ENCODE measurements around the gene PLEK2. TPM values are rescaled to one million over a fixed set of nuclear protein-coding genes. Genes with fewer than 3 reads are reported as not detected.
"Not testable (repeated sequence)": the region's sequence is repeated elsewhere in the genome, so short reads cannot be mapped to it uniquely, and the experiment has no call there.

Gene PLEK2
- total RNA-seq, 2 experiments from 2014 or later = 1.1 to 1.2 TPM

- CTCF ChIA-PET = no interaction called here
- POLR2A ChIA-PET = no interaction called here
Observed at GRCh38 chr14:67373347-67373746, 38.6 kb downstream of the PLEK2 start.

GRCh38 chr14:67372833-67373232, 39.1 kb downstream of the PLEK2 start:
- POLR2A ChIA-PET = no interaction called here
- CTCF ChIA-PET = no interaction called here

GRCh38 chr14:67371247-67372148, 40.5 kb downstream of the PLEK2 start:
- POLR2A ChIA-PET = no interaction called here
- CTCF ChIA-PET = interaction anchor here (1.7 kb wide), 1 partner anchor 11 kb away, joined by 5 read pairs; the partner anchor contains the start of genes ATP6V1D and EIF2S1

DNA sequence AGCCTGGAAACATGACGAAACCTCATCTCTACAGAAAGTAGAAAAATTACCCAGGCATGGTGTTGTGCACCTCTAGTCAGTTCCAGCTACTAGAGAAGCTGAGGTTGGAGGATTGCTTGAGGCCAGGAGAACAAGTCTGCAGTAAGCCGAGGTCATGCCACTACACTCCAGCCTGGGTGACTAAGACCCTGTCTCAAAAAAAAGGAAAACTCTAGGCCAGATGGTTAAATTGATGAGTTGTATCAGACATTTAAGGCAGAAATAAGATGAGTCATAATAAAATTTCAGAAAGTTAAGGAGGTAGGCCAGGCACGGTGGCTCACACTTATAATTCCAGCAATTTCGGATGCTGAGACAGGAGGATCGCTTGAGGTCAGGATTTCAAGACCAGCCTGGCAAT, 41.1 kb downstream of the PLEK2 start:
- ChIA-PET POLR2A (interaction anchor here (0.5 kb wide), 1 partner anchor 722 kb away, joined by 3 read pairs; no protein-coding TSS in a partner anchor), CTCF (interaction anchor here (1.7 kb wide), 1 partner anchor 11 kb away, joined by 5 read pairs; the partner anchor contains the start of genes ATP6V1D and EIF2S1)

- ChIA-PET POLR2A (no interaction called here), CTCF (no interaction called here)
Observed at GRCh38 chr14:67365476-67365875, 46.5 kb downstream of the PLEK2 start.

DNA sequence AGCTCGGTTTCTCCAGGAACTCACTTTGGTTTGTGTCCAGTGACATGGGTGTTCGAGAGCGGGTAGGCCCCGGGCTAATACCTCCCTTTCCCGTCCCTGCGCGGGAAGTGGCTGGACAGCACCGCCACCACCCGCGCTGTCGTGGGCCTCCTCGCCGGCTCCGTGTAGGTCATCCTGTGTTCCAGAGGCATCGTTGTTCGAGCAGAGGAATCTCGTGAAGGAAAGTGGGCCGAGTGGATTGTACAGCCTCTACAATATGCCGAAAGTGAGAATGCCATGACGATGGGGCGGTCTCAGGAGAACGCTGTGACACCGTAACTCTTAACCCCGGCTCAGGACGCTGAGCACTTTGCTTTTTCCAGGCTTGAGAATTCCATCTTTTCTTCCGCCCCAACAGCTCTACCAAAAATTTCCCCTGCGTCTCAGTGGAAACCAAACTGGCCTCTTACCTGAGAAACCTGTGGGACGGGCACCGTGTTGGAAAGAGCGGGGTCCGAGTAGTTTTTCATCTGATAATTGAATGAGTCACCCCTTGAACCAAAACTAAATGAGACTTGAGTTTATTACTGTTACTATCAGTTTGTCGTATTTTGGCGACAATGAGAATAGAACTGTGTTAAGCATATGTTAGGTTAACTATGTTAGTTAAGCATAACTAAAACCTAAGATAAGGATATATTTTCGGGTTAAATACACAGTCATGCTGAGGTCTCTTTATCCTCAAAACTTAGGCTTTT, 51.3 kb downstream of the PLEK2 start:
- ChIA-PET POLR2A (interaction anchor here (0.9 to 1.3 kb wide), 2 partner anchors 8 to 24 kb away, joined by 3 read pairs; no protein-coding TSS in a partner anchor), CTCF (interaction anchor here (1.1 to 1.6 kb wide), 4 partner anchors 8 to 154 kb away, joined by 3 to 7 read pairs (median 5); partner anchors contain the start of gene PALS1)

DNA sequence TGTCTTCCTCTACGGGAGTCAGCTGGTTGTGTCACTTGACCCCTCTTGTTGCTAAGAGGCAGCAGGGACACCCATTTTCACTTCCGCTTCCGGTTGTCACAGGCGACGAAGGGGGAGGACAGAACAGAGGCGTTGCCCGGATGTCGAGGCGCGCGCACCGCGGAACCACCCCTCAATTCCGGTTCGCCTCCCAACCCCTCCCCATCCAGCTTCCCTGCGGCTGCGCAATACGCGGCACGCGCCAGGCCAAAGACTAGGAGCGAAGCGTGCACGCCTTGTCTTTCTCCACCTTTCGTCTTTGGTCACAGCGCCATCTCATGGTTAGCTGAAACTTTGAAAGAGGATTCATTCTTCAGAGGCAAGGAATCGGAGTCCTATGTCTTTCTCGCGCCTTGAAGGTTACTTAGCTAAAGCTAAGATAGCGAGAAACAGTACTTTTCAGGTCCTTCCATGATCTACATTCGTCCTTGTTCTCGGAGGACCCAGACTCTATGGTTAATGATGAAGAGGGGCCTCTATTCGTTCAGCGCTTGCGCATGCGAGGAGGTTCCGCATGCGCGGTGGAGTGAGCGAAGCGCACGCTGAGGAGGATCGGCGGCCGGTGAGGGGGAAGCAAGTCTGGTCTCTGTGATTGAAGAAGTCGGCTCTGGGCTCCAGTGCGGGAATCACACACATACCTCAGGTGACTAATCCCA, 52.0 kb downstream of the PLEK2 start, which contains the start of the genes ATP6V1D and EIF2S1:
Gene ATP6V1D, minus strand, starts transcription at position 30 of the 695 bp plus-strand sequence. CDS start 106 bp downstream, outside the sequence.
Gene EIF2S1, plus strand, starts transcription at position 554 of the 695 bp plus-strand sequence. CDS start 4,440 bp downstream, outside the sequence.
- POLR2A ChIA-PET = interaction anchor here (0.6 to 1.3 kb wide), 2 partner anchors 9 to 673 kb away, joined by 3 to 6 read pairs; no protein-coding TSS in a partner anchor
- CTCF ChIA-PET = interaction anchor here (0.7 to 1.6 kb wide), 6 partner anchors 9 to 154 kb away, joined by 3 to 7 read pairs (median 4); partner anchors contain the start of gene PALS1

DNA sequence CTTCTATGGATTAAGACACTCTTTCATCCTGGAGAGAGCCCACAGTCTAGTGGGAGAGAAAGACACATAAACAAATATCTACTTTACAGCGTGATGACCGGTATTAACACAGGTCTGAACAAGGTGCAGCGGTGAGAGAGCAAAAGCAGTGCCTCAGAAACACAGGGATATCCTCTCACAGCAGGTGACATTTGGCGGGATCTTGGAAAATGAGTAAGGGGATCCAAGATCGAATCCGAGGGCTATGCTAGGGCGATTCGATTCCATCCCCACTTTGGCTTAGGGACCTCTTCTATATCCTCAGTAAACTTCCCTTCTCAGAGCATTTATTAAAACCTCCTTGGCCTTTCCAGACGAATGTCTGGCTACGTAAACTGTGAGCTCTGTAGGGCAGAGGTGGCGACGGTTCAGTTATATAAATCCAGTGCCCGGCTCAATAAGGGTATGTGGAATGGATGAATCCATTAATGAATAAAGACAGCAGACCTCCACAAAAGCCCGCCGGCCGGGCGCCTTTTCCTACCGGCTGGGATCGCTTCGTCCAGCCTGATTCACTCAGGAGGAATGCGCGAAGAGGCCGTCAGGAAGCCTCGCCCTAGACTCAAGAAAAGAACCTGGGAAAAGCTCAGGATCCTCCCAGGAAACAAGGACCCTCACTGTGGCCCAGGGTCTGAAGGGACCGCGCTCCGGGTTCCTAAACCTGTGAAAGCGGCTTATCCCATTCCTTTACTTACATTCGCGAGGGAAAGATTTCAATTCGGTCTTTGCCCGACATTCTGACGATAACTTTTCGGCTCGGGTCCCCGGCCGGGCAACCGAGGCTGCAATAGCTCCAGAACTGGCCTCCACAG, 52.8 kb downstream of the PLEK2 start:
- ChIA-PET CTCF (interaction anchor here (0.7 to 1.6 kb wide), 6 partner anchors 9 to 155 kb away, joined by 3 to 7 read pairs (median 4); partner anchors contain the start of gene PALS1), POLR2A (interaction anchor here (0.6 to 1.3 kb wide), 2 partner anchors 10 to 672 kb away, joined by 3 to 6 read pairs; no protein-coding TSS in a partner anchor)

GRCh38 chr14:67357969-67358354, 54.0 kb downstream of the PLEK2 start:
- POLR2A ChIA-PET = no interaction called here
- CTCF ChIA-PET = no interaction called here

- ChIA-PET CTCF (no interaction called here), POLR2A (no interaction called here)
Observed at GRCh38 chr14:67357186-67357968, 54.6 kb downstream of the PLEK2 start.

DNA sequence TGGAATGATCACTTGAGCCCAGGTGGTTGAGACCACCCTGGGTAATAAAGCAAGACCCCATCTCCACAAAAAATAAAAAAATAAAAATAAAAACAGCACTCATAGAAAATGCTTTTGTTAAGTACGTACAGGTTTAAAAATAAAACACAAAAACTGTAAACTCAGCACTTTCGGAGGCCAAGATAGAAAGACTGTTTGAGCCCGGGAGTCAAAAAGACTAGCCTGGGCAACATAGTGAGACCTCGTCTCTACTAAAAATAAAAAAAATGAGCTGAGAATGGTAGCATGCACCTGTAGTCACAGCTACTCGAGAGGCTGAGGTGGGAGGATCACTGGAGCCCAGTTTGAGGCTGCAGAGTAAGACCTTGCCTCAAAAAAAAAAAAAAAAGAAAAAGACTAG, 59.9 kb downstream of the PLEK2 start:
- ChIA-PET CTCF (no interaction called here), POLR2A (no interaction called here)

GRCh38 chr14:67345583-67345982, 66.4 kb downstream of the PLEK2 start:
- POLR2A ChIA-PET = no interaction called here
- CTCF ChIA-PET = no interaction called here

GRCh38 chr14:67343601-67344230, 68.2 kb downstream of the PLEK2 start:
- ChIA-PET POLR2A (no interaction called here), CTCF (no interaction called here)

- CTCF ChIA-PET = not testable (repeated sequence)
Observed at GRCh38 chr14:67341231-67341630, 70.7 kb downstream of the PLEK2 start.

More at GRCh38 chr14:67341231-67341630, 70.7 kb downstream of the PLEK2 start:
- POLR2A ChIA-PET = not testable (repeated sequence)

All from activated CD8-positive, alpha-beta memory T cell treated with anti-CD3 and anti-CD28 coated beads for 36 hours (primary cell).